Activated CD4-positive, CD25-positive, alpha-beta regulatory T cell treated with anti-CD3 and anti-CD28 coated beads, Interleukin-2, amount 50 U/mL, for 24 hours (primary cell): ENCODE data around the gene SLC41A3.
A peak's percentile ranks its signal among the peaks of the same experiment; 100 is the strongest.
"Not testable (repeated sequence)": the region's sequence is repeated elsewhere in the genome, so short reads cannot be mapped to it uniquely, and the experiment has no call there.

Source experiments
- ATAC-seq, 2 donors: fragments of 150-1000 bp; cut with Tn5 transposase; one replicate each; pipeline ENCODE4 v1.10.0; 2021; ENCODE audit warnings: mild to moderate bottlenecking in 1 of 2, moderate library complexity in 1 of 2

The SLC41A3 gene

DNA sequence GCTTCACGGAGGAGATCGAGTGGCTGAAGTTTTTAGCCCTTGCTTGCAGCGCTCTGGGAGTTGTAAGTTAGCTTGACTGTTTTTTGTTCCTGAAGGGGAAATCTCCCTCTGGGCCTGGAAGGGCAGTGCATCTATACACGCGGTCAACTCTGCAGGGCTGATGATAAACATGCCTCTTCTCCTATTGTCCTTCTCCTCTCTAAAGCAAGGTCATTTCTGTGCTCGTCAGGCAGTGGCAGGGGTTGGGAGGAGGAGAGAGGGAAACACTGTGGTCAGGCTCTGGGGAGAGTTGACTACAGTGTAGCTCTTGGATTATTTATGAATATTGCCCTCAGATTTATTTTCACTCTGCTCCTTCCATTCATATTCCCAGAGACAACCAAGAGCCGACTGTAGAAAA, 106.8 kb downstream of the SLC41A3 start:
- ATAC-seq, result not testable (repeated sequence)

DNA sequence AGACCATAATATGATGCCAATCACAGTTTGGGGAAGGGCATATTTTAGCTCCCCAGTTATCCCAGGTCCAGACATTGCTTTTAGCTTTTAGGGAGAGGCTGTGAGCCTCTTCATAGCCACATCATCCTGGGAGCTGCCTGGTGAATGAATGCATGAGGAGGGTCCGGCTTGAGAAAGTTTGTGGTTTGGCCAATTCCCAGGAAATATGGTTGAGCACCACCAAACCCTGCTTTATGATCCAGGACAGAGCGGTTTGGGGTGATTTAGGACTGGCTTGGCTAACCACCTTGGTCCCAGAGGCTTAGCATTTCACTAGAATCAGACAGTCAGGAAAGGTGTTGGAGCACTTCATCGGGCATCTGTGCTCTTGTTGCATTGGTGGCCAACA, 107.9 kb downstream of the SLC41A3 start:
- ATAC-seq, result not testable (repeated sequence)

DNA sequence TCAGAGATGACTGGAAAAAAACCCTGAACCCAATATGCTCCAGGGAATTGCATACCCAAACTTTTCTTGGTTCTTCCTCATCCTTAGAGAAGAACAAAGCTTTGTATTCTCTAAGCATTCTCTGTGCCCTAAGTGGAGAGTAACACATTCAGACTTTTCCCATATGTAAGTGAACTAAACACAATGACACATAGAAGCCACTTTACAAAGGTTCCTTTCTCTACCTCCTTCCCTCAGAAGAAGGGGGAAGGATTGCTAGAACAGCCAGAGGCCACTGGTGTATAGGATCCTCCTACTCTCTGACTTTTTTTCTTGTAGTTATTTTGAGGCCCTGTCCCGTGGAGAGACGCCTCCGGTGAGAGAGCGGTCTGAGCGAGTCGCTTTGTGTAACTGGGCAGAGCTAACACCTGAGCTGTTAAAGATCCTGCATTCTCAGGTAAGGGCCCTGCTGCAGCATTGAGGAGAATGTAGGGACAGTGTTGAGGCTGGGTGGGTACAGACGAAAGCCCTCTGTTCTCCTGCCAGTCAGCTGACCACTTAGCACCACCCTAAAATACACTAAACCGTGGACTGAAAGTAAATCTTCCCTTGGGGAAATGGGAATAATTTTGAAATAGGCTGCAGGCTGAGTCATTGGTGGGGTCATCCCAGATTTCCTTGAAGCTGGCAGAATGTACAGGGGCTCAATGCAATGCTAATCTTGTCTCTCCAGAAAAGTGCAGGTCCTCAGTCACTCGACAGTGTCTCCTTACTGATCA, 108.5 kb downstream of the SLC41A3 start:
- not testable (repeated sequence) for ATAC-seq

DNA sequence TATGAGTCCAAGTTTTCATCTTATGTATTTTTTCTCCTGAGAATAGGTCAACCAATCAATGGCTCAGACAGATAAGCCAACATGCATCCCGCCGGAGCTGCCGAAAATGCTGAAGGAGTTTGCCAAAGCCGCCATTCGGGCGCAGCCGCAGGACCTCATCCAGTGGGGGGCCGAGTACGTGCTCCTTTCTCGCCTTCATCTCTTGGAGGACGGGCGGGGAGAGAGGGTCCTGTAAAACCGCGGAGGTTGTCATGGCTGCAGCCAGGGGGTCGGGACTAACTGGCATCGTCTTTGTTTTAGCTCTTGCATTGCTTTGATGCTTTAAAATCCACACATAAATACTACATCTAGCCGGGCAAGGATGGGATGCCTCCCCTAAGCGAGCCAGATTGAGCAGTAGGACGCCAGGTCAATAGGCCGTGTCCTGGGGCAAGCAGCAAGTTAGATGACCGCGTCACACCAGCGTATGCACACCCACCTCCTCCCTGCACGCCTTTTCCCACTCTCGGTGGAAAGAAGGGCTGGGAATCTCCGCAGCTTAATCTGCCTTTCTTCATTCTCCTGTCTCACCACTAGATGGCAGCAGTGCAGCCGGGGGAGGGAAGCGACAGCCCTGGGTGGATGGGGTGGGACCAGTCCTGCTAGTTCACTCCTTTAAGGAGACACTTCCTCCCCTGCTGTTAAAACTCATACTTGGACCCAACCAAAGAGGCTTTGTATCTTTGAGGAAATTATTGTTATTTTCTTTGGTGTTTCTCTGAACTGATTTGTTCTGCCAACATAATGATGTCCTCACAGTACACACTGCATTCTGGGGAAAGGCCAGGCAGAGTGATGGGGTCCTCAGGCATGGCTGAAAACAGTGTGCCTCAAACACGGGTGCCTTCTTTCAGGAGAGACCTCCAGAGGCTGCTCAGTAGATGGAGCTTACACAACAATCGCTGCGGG, 111.7 kb downstream of the SLC41A3 start:
- peak; percentile 70 for ATAC-seq

DNA sequence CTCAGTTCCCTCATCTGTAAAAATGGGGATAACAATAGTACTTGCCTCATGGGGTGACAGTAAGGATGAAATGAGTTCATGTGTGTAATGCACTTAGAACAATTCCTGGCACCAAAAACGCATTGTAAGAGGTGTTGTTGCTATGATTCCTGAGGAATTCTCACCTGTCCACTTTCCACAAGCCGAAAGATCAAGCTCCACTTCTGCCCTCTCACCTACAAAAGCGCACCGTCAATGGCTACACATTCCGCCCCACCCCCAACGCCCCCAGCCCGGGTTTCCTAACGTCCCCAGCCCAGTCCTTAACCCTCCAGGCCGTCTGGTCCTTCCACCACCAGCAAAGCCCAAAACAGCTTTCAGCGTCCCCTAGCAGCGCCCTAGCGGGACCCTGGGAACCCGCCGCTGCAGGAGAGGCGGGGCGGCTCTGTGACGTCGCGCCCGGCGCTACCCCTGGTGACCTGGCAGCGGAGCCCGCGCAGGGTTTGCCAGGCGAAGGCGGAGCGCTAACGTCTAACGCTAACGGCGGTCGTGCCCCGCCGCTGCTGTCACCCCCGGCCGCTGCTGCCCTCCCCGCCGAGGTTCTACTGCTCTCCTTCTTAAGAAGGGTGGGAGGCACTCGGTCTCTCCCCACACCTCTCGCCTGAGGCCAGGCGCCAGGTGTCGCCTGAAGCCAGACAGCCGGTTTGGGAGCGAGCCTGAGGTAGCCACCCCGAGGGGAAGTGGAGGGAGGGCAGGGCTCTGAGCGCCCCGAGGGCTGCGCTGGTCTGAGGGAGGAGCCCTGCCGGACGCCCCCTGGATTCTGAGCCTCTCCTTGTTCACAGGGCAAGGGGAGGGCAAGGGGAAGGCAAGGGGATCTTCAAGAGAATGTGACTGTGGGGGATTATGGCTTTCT, 115.0 kb downstream of the SLC41A3 start, which contains the start of gene ROPN1B:
Gene ROPN1B, plus strand, starts transcription at position 478 of the 892 bp plus-strand sequence. CDS start 2,877 bp downstream, outside the sequence.
- ATAC-seq, result peak; percentile 82 to 88

DNA sequence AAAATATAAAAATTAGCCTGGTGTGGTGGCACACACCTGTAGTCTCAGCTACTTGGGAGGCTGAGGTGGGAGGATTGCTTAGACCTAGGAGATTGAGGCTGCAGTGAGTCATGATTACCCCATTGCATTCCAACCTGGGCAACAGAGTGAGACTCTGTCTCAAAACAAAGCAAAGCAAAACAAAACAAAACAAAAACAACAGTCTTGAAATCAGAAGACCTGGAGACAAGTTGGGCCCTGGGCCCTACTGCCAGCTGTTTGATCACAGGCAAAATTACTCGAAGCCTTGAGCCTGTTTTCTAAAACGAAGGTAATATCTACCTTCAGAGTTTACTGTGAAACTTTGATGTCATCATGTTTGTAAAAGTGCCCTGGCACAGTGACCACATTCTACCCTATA, 115.8 kb downstream of the SLC41A3 start:
- ATAC-seq, result not testable (repeated sequence)

DNA sequence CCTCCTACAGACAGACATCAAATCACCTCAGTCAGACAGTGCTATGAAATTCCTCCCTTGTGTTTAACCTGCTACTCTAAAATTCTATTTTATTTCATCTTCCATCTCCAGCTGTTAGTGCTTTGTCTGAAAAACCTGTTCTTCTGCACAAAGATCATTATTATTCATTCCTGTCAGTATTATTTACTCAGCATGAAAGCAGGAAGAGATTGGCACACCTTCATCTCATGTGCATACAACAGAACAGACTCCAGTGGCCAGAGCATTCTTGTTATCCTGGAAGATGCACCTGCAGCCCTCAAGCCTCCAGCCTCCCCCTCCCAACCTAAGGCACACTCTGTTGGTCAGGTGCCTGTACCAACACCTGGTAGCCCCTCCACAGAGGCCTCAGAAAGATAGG, 116.8 kb downstream of the SLC41A3 start:
- ATAC-seq, result no peak

DNA sequence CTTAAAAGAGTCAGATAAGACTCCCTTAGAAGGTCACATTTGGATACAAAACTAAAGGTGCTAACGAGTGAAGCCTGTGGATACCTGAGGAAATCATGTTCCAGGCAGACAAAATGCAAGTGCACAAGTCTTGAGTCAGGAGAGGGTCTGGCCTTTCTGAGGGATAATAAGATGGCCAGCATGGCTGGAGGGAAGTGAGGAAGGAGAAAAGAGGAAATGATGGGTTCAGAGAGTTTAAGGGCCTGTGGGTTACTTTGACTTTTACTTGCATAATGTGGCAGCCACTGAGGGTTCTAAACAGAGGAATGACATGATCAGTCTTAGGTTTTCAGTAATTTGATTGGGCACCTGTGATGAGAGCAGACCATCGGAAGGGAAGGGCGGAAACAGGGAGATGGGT, 118.4 kb downstream of the SLC41A3 start:
- no peak for ATAC-seq

DNA sequence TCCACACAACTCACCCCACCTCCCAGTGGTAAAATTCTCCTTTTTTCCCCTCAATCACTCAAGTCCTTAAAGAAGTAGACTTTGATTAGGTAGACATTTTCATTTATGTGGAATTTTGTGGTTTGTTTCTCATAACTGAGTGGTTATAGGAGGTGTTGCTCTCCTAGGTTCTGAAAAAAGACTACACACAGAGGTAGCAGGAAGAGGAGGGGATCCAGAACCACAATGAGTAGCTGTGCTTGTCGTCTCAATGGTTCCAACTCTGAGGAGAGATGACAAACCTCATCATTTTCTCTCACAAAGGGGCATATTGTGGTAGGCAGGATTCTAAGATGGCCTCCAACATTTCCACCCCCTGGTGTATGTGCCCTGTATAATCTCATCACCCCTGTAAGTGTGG, 120.1 kb downstream of the SLC41A3 start:
- ATAC-seq, result not testable (repeated sequence)

DNA sequence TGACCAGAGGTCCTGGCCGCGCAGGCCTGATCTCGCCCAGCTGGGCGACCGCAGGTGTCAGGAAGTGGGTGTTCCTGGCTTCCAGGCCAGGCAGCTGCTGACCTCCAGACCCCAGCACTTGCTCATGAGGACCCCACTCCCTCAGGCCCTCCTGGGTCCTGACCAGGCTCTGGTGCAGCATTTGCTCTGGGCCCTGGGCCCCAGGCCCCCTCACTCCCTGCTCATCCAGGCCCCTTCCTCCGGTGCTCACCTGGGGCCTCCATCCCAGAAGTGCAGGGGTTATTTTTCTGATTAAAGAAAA, 122.7 kb downstream of the SLC41A3 start:
- no peak for ATAC-seq

DNA sequence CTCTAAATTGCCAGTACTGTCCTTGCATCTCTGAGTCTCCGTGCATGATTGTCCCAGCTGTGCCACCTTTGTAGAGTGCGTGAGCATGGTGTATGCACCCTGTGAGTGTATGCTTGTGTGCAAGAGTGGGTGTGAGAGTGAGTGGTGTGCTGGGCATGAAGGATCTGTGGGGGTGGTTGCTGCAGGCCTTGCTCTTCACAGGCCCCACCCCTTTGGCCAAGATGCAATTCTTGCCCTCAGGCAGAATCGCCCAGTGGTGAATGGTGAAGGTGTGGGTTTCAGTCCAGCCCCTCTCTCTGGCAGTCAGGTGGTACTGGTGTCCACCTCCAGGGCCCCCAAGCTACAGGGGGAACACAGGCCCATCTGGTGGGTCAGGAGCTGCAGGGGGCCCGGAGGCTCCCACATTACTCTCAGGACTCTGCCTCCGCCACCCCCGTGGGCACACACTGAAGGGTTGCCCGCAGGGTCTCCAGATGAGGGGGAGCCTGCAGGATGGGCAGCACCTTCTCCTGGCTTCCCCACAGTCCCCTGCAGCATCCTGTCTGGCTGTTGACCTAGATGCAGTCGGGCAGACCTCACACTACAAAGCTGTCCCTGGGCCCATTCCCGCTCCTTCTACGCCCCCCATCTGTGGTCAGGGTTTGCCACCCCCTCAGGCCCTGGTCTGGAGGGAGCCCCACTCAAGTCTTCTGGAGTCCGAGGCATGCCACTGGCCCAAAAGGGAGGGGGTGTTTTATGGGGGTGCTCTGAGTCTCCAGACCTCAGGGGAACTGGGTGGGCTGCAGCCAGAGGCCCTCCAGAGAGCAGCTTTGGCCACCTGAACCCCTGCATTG, 123.3 kb downstream of the SLC41A3 start:
- no peak for ATAC-seq

DNA sequence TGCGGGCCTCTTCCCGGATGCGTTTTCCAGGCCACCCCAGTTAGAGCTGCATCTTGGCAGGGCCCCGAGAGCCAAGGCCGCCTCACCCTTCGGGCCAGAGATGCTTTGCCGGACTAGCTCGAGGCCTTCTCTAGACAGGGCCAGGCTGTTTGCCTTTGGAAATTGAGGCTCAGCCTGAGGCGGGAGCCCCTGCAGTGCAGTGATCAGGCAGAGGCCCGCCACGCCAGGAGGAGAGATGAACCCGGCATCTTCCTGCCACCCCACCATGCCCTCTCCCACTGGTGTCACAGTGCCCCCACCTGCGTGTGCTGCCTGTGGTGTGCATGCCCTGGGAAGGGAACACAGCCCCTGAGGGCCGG, 123.9 kb downstream of the SLC41A3 start:
- ATAC-seq, result no peak

DNA sequence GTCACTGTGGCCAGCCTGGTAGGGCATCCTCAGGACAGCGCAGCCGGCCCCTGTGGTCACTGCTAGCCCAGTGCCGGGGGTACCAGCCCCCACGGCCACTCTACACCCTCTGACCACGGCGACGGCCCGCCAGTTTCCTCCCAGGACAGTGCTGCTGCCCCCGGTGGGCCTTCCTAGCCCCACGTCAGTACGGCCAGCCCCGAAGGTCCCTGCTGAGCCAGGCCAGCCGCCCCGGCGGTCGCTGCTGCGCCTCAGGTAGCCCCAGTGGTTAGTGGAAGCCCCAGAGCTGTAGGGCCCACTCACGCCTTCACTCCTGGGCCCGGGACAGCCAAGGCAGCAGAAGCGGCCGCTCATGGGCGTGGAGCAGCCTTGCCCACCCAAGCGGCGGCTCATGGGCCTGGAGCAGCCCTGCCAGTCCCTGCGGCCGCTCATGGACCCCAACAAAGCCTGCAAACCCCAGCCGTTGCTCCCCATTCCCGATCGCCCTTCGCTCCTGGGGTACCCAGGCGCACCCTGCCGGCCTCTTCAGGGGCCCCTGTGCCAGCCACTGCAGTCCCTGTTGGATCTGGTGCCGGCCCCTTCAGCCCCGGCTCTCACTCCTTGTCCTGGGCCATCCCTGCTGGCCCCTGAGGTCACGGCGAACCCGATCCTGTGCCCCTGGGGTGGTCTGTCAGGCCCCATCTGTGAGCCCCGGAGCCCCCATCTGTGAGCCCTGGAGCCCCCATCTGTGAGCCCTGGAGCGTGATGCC, 124.4 kb downstream of the SLC41A3 start:
- ATAC-seq, result no peak

DNA sequence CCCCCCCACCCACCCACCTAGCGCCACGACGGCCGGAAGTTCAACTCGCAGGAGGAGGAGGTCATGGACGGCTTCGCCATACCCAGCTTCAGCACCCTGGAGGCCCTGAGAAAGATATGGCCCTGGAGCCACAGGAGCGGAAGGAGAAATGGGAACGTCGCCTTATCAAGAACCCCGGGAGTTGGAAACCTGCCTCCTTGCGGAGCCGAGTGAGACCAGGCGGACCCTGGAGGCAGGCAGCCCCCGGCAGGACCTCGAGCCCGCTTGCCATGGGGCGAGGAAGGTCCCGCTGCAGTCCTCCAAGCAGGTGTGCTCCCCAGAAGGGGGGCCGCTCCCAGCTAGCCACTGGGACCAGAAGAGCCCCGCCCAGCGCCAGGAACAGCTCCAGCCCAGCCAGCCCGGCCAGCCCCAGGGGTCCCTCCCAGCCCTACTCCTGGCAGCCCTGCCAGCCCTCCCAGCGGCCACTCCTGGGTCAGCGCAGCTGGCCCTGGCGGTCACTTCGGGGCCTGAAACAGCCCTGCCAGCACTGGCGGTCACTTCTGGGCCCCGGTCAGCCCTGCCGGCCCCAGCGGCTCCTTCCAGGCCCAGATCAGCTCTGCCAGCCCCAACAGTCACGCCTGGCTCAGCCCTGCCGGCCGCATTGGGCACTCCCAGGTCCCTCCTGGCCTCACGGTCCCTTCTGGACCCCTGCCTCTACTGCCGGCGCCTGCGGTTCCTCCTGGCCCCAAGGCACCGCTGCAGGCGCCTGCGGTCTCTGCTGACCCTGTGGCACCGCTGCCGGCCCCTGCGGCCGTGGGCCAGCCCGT, 125.2 kb downstream of the SLC41A3 start:
- ATAC-seq, result no peak

DNA sequence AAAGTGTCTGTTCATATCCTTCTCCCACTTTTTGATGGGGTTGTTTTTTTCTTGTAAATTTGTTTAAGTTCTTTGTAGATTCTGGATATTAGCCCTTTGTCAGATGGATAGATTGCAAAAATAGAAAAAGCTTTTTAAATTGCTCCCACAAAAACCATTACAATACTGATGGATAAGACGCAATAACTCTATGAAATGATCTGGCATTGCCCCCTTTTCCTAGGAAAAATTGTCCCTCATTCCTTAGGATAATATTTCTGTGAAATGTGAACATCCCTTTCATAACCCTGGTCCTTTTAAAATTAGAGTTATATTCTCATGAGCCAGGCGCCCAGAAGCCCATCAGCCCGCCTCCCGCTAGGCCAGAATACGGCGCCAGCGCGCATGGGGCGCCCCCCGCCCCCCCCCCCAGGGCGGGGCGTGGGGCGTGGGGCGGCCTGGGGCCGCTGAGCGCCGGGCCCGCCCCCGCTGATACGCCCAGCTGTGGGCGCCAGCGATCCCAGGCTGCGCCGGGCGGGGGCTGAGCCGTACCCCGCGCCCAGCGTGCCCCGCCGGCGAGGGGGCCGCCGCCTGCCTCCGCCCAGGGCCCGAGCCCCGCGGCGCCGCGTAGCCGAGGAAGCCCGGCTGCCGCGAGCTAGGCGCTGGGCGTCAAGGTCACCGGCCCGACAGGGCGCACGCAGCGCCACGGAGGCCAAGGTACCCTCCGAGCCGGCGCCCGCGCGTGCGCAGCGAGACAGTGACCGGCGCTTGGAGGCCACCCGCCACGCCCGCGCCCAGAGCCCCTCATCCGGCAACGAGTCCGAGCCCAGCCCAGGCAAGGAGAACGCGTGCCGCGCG, 126.0 kb downstream of the SLC41A3 start:
- no peak for ATAC-seq

DNA sequence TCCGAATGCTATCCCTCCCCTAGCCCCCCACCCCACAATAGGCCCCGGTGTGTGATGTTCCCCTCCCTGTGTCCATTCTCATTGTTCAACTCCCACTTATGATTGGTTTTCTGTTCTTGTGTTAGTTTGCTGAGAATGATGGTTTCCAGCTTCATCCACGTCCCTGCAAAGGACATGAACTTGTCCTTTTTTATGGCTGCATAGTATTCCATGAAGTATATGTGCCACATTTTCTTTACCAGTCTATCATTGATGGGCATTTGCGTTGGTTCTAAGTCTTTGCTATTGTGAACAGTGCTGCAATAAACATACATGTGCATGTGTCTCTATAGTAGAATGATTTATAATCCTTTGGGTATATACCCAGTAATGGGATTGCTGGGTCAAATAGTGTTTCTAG, 126.9 kb downstream of the SLC41A3 start:
- not testable (repeated sequence) for ATAC-seq
